CD4-positive, alpha-beta T cell treated with Interleukin-10 for 1 hour (primary cell): ENCODE data around the gene TECTA.
"Not testable (repeated sequence)": the region's sequence is repeated elsewhere in the genome, so short reads cannot be mapped to it uniquely, and the experiment has no call there.

Experiments
- DNase-seq: peaks from one replicate; pipeline ENCODE4 v3.0.0-alpha.2; 2020

TECTA gene

GRCh38 chr11:121091492-121092152 lies 9.4 kb upstream of the TECTA start:
- DNase-seq: no peak

GRCh38 chr11:121095561-121095960 lies 5.5 kb upstream of the TECTA start:
- no peak for DNase-seq

GRCh38 chr11:121099364-121099763 lies 1.7 kb upstream of the TECTA start:
- no peak for DNase-seq

GRCh38 chr11:121099885-121100284 lies 1.2 kb upstream of the TECTA start:
- no peak for DNase-seq

GRCh38 chr11:121104312-121104762 lies 3.3 kb downstream of the TECTA start:
- no peak for DNase-seq

GRCh38 chr11:121105063-121105480 lies 4.0 kb downstream of the TECTA start:
- no peak for DNase-seq

GRCh38 chr11:121105481-121106195 lies 4.6 kb downstream of the TECTA start:
- DNase-seq: no peak

- no peak for DNase-seq
These were observed 5.8 kb downstream of the TECTA start for GRCh38 chr11:121106812-121107211.

- DNase-seq: no peak
These were observed 7.4 kb downstream of the TECTA start for GRCh38 chr11:121108413-121108812.

GRCh38 chr11:121109471-121109870 lies 8.4 kb downstream of the TECTA start:
- no peak for DNase-seq

- DNase-seq: no peak
These were observed 9.0 kb downstream of the TECTA start for GRCh38 chr11:121109916-121110586.

- DNase-seq: no peak
These were observed 10.1 kb downstream of the TECTA start for GRCh38 chr11:121110871-121111724.

GRCh38 chr11:121112498-121113455 lies 11.7 kb downstream of the TECTA start:
- DNase-seq: peak; percentile 20

GRCh38 chr11:121113611-121114010 lies 12.6 kb downstream of the TECTA start:
- DNase-seq: no peak

- DNase-seq: not testable (repeated sequence)
These were observed 14.0 kb downstream of the TECTA start for GRCh38 chr11:121115024-121115423.

GRCh38 chr11:121117788-121118187 lies 16.7 kb downstream of the TECTA start:
- DNase-seq: no peak

GRCh38 chr11:121119440-121119839 lies 18.4 kb downstream of the TECTA start:
- DNase-seq: no peak

- DNase-seq: no peak
These were observed 21.3 kb downstream of the TECTA start for GRCh38 chr11:121122328-121122727.

GRCh38 chr11:121123496-121124069 lies 22.5 kb downstream of the TECTA start:
- DNase-seq: no peak

GRCh38 chr11:121127809-121128208 lies 26.8 kb downstream of the TECTA start:
- DNase-seq: no peak
